Parathyroid adenoma (tissue), 2 donors: Measurements from ENCODE around the gene PMPCB.
A peak's percentile ranks its signal among the peaks of the same experiment; 100 is the strongest.

Experiments
- H2AFZ ChIP-seq: fragments of 300-600 bp; sonication (generic); one replicate; pipeline ENCODE4 v1.7.0; 2017; ENCODE audit warnings: antibody characterized with exemption, mild to moderate bottlenecking
- H3K27ac ChIP-seq: fragments of 300-600 bp; sonication (generic); one replicate; pipeline ENCODE4 v1.7.0; 2017
- H3K27me3 ChIP-seq: fragments of 300-600 bp; sonication (generic); one replicate; pipeline ENCODE4 v1.7.0; 2017; ENCODE audit warnings: low read length; ENCODE audit not compliant: control insufficient read depth, insufficient read depth
- H3K36me3 ChIP-seq: fragments of 300-600 bp; sonication (generic); one replicate; pipeline ENCODE4 v1.7.0; 2017; ENCODE audit warnings: low read length; ENCODE audit not compliant: control insufficient read depth, insufficient read depth
- H3K4me1 ChIP-seq: fragments of 300-600 bp; sonication (generic); one replicate; pipeline ENCODE4 v1.7.0; 2017; ENCODE audit warnings: control low read depth
- H3K4me2 ChIP-seq: fragments of 300-600 bp; sonication (generic); one replicate; pipeline ENCODE4 v1.7.0; 2017; ENCODE audit warnings: low read length
- H3K4me3 ChIP-seq: fragments of 300-600 bp; sonication (generic); one replicate; pipeline ENCODE4 v1.7.0; 2017; ENCODE audit warnings: low read depth, low read length
- H3K79me2 ChIP-seq: fragments of 300-600 bp; sonication (generic); one replicate; pipeline ENCODE4 v1.7.0; 2017; ENCODE audit warnings: control low read depth
- H3K9ac ChIP-seq: fragments of 300-600 bp; sonication (generic); one replicate; pipeline ENCODE4 v1.7.0; 2017; ENCODE audit warnings: mild to moderate bottlenecking
- H3K9me3 ChIP-seq: fragments of 300-600 bp; sonication (generic); one replicate; pipeline ENCODE4 v1.7.0; 2017; ENCODE audit warnings: low read length; ENCODE audit not compliant: control insufficient read depth
- CTCF ChIP-seq: fragments of 300-600 bp; sonication (generic); IDR thresholded peaks from one replicate; pipeline ENCODE4 v1.7.0; 2017; ENCODE audit warnings: antibody characterized with exemption, mild to moderate bottlenecking
- donor health status: primary hyperparathyroidism.

Gene PMPCB

GRCh38 chr7:103343758-103344452 is 46.7 kb downstream of the PMPCB start:
- Histone ChIP-seq H3K79me2 (peaks cover 30% of the 10 kb centered on the region), H3K4me1 (peaks cover 7% of the 10 kb centered on the region), H3K27ac (peak overlapping the region; percentile 75), H3K27me3 (no peaks in the 10 kb centered on the region), H3K9ac (peak overlapping the region; percentile 56), H3K9me3 (no peaks in the 10 kb centered on the region), H2AFZ (peak overlapping the region; percentile 95), H3K4me3 (peak overlapping the region; percentile 91), H3K4me2 (peak overlapping the region; percentile 94), H3K36me3 (no peaks in the 10 kb centered on the region)
- no peak for TF ChIP-seq CTCF

- peaks cover 7% of the 10 kb centered on the region for H3K4me1 ChIP-seq
- peak within 1 kb of the TSS; percentile 75 for H3K27ac ChIP-seq
- H3K4me3 ChIP-seq: peak within 1 kb of the TSS; percentile 91
- peak within 1 kb of the TSS; percentile 95 for H2AFZ ChIP-seq
- H3K9me3 ChIP-seq: no peaks in the 10 kb centered on the region
- TF ChIP-seq CTCF: no peak
- peak within 1 kb of the TSS; percentile 94 for H3K4me2 ChIP-seq
- H3K36me3 ChIP-seq: no peaks in the 10 kb centered on the region
- H3K9ac ChIP-seq: peak within 1 kb of the TSS; percentile 56
- peaks cover 37% of the 10 kb centered on the region for H3K79me2 ChIP-seq
- H3K27me3 ChIP-seq: no peaks in the 10 kb centered on the region
Observed at GRCh38 chr7:103344453-103345149, 47.4 kb downstream of the PMPCB start, which contains the start of gene DNAJC2. Gene DNAJC2 (minus strand): TSS chr7:103344767. CDS start chr7:103344622, 145 bp downstream.

DNA sequence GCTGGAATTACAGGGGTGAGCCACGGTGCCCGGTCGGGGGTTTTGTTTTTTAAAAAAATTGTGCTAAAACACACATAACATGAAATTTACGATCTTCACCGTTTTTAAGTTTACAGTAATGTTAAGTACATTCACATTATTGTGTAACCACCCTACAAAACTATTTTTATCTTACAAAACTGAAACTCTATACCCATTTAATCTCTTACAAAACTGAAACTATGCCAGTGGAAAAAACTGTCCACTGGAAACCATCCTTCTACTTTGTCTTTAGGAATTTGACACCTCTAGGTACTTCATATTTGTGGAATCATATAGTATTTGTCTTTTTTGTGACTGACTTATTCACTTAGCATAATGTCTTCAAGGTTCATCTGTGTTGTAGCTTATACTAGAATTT is 49.2 kb downstream of the PMPCB start:
- TF ChIP-seq CTCF: no peak
- no peaks in the 10 kb centered on the region for H3K9me3 ChIP-seq
- peaks cover 7% of the 10 kb centered on the region for H3K4me1 ChIP-seq
- H3K27ac ChIP-seq: no peak overlapping the region
- H3K4me2 ChIP-seq: no peak overlapping the region
- no peak overlapping the region for H2AFZ ChIP-seq
- H3K4me3 ChIP-seq: no peak overlapping the region
- no peak overlapping the region for H3K9ac ChIP-seq
- H3K27me3 ChIP-seq: no peaks in the 10 kb centered on the region
- H3K36me3 ChIP-seq: no peaks in the 10 kb centered on the region
- H3K79me2 ChIP-seq: peaks cover 54% of the 10 kb centered on the region

- Histone ChIP-seq H3K4me1 (peaks cover 7% of the 10 kb centered on the region), H2AFZ (peak within 1 kb of the TSS; percentile 87), H3K4me3 (peak within 1 kb of the TSS; percentile 76), H3K9ac (peak within 1 kb of the TSS; percentile 15), H3K27me3 (no peaks in the 10 kb centered on the region), H3K9me3 (no peaks in the 10 kb centered on the region), H3K36me3 (no peaks in the 10 kb centered on the region), H3K4me2 (peak within 1 kb of the TSS; percentile 79), H3K79me2 (peaks cover 61% of the 10 kb centered on the region), H3K27ac (peak within 1 kb of the TSS; percentile 79)
- no peak for TF ChIP-seq CTCF
Observed at GRCh38 chr7:103347507-103348267, 50.5 kb downstream of the PMPCB start, which contains the start of gene PSMC2. Gene PSMC2 (plus strand): TSS chr7:103347643. CDS start chr7:103347712, 69 bp downstream.
